ENCODE results near the gene PORCN.

The PORCN gene

GRCh38 chrX:48487362-48487798, 21.4 kb upstream of the PORCN start:
- no peaks in the 10 kb centered on the region for H3K9me3 Mint-ChIP-seq
- CTCF ChIA-PET: no interaction called here
- H3K4me1 Mint-ChIP-seq: no peaks in the 10 kb centered on the region
- H3K27me3 Mint-ChIP-seq: no peaks in the 10 kb centered on the region
- peaks cover 11% of the 10 kb centered on the region for H3K36me3 Mint-ChIP-seq
- no peak overlapping the region for H3K27ac Mint-ChIP-seq
- no peak for DNase-seq
- H3K4me3 Mint-ChIP-seq: no peak overlapping the region

GRCh38 chrX:48488034-48488433, 20.8 kb upstream of the PORCN start:
- no peak overlapping the region for H3K27ac Mint-ChIP-seq
- H3K9me3 Mint-ChIP-seq: no peaks in the 10 kb centered on the region
- no peaks in the 10 kb centered on the region for H3K4me1 Mint-ChIP-seq
- no peak for DNase-seq
- H3K36me3 Mint-ChIP-seq: peaks cover 7% of the 10 kb centered on the region
- CTCF ChIA-PET: no interaction called here
- no peaks in the 10 kb centered on the region for H3K27me3 Mint-ChIP-seq
- no peak overlapping the region for H3K4me3 Mint-ChIP-seq

DNA sequence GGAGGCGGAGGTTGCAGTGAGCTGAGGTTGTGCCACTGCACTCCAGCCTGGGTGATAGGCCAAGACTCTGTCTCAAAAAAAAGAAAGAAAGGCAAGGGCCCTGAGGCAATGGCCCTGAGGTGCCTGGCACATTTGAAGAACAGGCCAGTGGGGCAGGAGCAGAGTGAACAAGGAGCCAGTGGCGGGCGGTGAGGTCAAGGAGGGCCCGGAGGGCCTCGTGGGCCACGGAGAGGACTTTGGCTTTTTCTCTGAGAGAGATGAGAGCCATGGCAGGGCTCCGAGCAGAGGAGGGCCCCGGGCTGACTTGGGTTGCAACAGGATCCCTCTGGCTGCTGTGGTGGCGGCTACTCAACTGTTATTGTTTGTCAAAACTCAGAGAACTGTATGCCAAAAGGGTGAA, 19.5 kb upstream of the PORCN start:
- H3K4me3 Mint-ChIP-seq: no peak overlapping the region
- no peak overlapping the region for H3K27ac Mint-ChIP-seq
- no peaks in the 10 kb centered on the region for H3K9me3 Mint-ChIP-seq
- H3K4me1 Mint-ChIP-seq: no peaks in the 10 kb centered on the region
- CTCF ChIA-PET: no interaction called here
- peaks cover 2% of the 10 kb centered on the region for H3K36me3 Mint-ChIP-seq
- no peak for DNase-seq
- peaks cover 5% of the 10 kb centered on the region for H3K27me3 Mint-ChIP-seq

DNA sequence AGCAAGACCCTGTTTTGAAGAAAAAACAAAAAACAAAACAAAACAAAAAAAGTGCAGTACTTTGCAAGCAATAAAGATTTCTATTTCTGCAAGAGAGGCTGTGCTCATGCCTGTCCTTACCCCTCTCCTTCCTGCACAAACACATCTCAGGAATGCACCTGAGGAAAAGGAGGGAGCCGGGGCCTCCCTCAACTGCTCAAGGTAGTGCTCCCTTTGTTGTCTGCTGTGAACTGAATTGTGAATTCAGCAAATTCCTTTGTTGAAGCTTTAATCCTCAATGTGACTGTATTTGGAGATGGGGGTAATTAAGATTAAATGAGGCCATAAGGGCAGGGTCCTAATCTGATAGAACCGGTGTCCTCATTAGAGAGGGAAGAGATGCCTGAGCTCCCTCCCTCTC, 18.9 kb upstream of the PORCN start:
- no peak for DNase-seq
- CTCF ChIA-PET: no interaction called here
- Mint-ChIP-seq H3K27ac (no peak overlapping the region), H3K4me3 (no peak overlapping the region), H3K36me3 (peaks cover 2% of the 10 kb centered on the region), H3K27me3 (peaks cover 5% of the 10 kb centered on the region), H3K9me3 (no peaks in the 10 kb centered on the region), H3K4me1 (no peaks in the 10 kb centered on the region)

GRCh38 chrX:48490661-48491060, 18.1 kb upstream of the PORCN start:
- H3K4me1 Mint-ChIP-seq: no peaks in the 10 kb centered on the region
- peaks cover 5% of the 10 kb centered on the region for H3K27me3 Mint-ChIP-seq
- peaks cover 2% of the 10 kb centered on the region for H3K36me3 Mint-ChIP-seq
- H3K4me3 Mint-ChIP-seq: no peak overlapping the region
- no peak overlapping the region for H3K27ac Mint-ChIP-seq
- no peak for DNase-seq
- no peaks in the 10 kb centered on the region for H3K9me3 Mint-ChIP-seq
- CTCF ChIA-PET: no interaction called here

GRCh38 chrX:48491809-48492208, 17.0 kb upstream of the PORCN start:
- CTCF ChIA-PET: no interaction called here
- H3K4me3 Mint-ChIP-seq: no peak overlapping the region
- no peak for DNase-seq
- no peak overlapping the region for H3K27ac Mint-ChIP-seq
- no peaks in the 10 kb centered on the region for H3K9me3 Mint-ChIP-seq
- peaks cover 2% of the 10 kb centered on the region for H3K36me3 Mint-ChIP-seq
- H3K4me1 Mint-ChIP-seq: no peaks in the 10 kb centered on the region
- H3K27me3 Mint-ChIP-seq: peaks cover 5% of the 10 kb centered on the region

GRCh38 chrX:48492293-48492910, 16.4 kb upstream of the PORCN start:
- peaks cover 7% of the 10 kb centered on the region for H3K27me3 Mint-ChIP-seq

GRCh38 chrX:48493890-48494364, 14.9 kb upstream of the PORCN start:
- H3K36me3 Mint-ChIP-seq: no peaks in the 10 kb centered on the region
- peak; percentile 34 for DNase-seq

More at GRCh38 chrX:48492293-48492910, 16.4 kb upstream of the PORCN start:
- DNase-seq: no peak
- H3K36me3 Mint-ChIP-seq: peaks cover under 1% of the 10 kb centered on the region
- no peak overlapping the region for H3K27ac Mint-ChIP-seq
- no peaks in the 10 kb centered on the region for H3K4me1 Mint-ChIP-seq
- no peaks in the 10 kb centered on the region for H3K9me3 Mint-ChIP-seq
- H3K4me3 Mint-ChIP-seq: no peak overlapping the region
- CTCF ChIA-PET: interaction anchor here (1.8 kb wide), 1 partner anchor 18 kb away, joined by 4 read pairs; no protein-coding TSS in a partner anchor

GRCh38 chrX:48496660-48497059, 12.1 kb upstream of the PORCN start:
- H3K27ac Mint-ChIP-seq: no peak overlapping the region
- no peaks in the 10 kb centered on the region for H3K9me3 Mint-ChIP-seq
- H3K27me3 Mint-ChIP-seq: peaks cover 35% of the 10 kb centered on the region
- no peak overlapping the region for H3K4me3 Mint-ChIP-seq
- no peaks in the 10 kb centered on the region for H3K4me1 Mint-ChIP-seq
- no peaks in the 10 kb centered on the region for H3K36me3 Mint-ChIP-seq
- CTCF ChIA-PET: no interaction called here
- no peak for DNase-seq

More at GRCh38 chrX:48493890-48494364, 14.9 kb upstream of the PORCN start:
- Mint-ChIP-seq H3K27me3 (peaks cover 22% of the 10 kb centered on the region), H3K9me3 (no peaks in the 10 kb centered on the region), H3K4me3 (no peak overlapping the region), H3K4me1 (no peaks in the 10 kb centered on the region), H3K27ac (no peak overlapping the region)
- CTCF ChIA-PET: interaction anchor here (0.9 to 1.8 kb wide), 3 partner anchors 14 to 20 kb away, joined by 3 to 4 read pairs (median 4); no protein-coding TSS in a partner anchor

- DNase-seq: no peak
- H3K27me3 Mint-ChIP-seq: peaks cover 35% of the 10 kb centered on the region
- no peaks in the 10 kb centered on the region for H3K36me3 Mint-ChIP-seq
- H3K4me3 Mint-ChIP-seq: no peak overlapping the region
- CTCF ChIA-PET: no interaction called here
- H3K27ac Mint-ChIP-seq: no peak overlapping the region
- H3K9me3 Mint-ChIP-seq: no peaks in the 10 kb centered on the region
- H3K4me1 Mint-ChIP-seq: no peaks in the 10 kb centered on the region
These were observed 10.9 kb upstream of the PORCN start for GRCh38 chrX:48497871-48498270.

DNA sequence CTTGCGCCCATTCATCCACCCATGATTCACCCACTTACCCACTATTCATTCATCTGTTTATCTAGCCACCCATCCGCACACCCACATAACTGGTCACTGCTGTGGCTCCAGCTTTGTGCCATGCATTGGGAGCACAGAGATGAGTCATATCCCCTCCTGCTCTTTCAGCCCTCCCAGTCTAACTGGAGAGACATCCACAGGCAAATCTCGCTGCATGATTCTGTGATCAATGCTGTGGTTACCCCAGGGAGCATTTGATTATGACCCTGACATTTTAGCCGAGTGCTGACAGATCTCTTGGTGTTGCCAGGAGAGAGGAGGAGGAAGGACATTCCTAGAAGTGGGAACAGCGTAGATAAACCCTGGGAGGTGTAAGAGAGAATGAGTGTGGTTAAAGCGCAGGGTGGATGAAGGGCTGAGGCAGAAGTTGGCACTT, 10.4 kb upstream of the PORCN start:
- no peaks in the 10 kb centered on the region for H3K36me3 Mint-ChIP-seq
- DNase-seq: no peak
- H3K9me3 Mint-ChIP-seq: no peaks in the 10 kb centered on the region
- no peak overlapping the region for H3K4me3 Mint-ChIP-seq
- no peak overlapping the region for H3K27ac Mint-ChIP-seq
- no peaks in the 10 kb centered on the region for H3K4me1 Mint-ChIP-seq
- peaks cover 35% of the 10 kb centered on the region for H3K27me3 Mint-ChIP-seq
- CTCF ChIA-PET: no interaction called here

DNA sequence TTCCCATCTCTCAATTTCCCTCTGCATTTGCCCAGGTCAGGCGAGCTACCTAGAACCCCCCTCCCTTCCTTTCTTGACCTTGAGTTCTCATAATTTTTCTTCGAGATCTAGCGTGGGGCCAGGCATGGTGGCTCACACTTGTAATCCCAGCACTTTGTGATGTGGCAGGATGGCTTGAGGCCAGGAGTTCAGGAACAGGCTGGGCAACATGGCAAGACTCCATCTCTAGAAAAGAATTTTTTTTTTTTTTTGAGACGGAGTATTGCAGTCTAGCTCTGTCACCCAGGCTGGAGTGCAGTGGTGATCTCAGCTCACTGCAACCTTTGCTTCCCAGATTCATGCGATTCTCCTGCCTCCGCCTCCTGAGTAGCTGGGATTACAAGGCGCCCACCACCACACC, 4.5 kb upstream of the PORCN start:
- Mint-ChIP-seq H3K36me3 (no peaks in the 10 kb centered on the region), H3K4me3 (no peak overlapping the region), H3K4me1 (peaks cover 9% of the 10 kb centered on the region), H3K9me3 (no peaks in the 10 kb centered on the region), H3K27ac (no peak overlapping the region), H3K27me3 (peaks cover 18% of the 10 kb centered on the region)
- DNase-seq: no peak
- CTCF ChIA-PET: no interaction called here

- Mint-ChIP-seq H3K27ac (no peak overlapping the region), H3K27me3 (peaks cover 11% of the 10 kb centered on the region), H3K4me3 (no peak overlapping the region), H3K4me1 (peaks cover 21% of the 10 kb centered on the region), H3K9me3 (no peaks in the 10 kb centered on the region), H3K36me3 (peaks cover 3% of the 10 kb centered on the region)
- no peak for DNase-seq
- CTCF ChIA-PET: no interaction called here
These were observed 3.3 kb upstream of the PORCN start for GRCh38 chrX:48505481-48505880.

DNA sequence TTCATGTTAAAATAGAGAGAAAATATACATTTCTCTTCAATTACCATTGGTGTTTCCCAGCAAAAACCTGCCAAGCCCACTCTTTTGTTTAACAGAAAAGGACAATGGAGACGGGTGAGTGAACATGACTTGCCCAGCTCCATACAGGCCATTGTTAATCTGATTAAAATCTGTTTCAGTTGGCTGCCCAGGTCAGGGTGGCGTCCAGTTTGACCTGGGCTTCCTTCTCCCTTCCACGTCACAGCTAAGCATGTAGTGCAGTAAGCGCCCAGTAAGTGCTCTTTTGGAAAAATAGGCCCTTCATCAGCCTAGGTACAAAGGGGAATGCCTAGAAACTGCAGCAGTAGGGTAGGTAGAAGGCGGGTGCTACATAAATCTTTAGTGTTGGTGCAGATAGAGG, 1.5 kb upstream of the PORCN start:
- peaks cover 34% of the 10 kb centered on the region for H3K4me1 Mint-ChIP-seq
- H3K4me3 Mint-ChIP-seq: peak overlapping the region; percentile 26
- peaks cover 12% of the 10 kb centered on the region for H3K36me3 Mint-ChIP-seq
- DNase-seq: no peak
- no peaks in the 10 kb centered on the region for H3K9me3 Mint-ChIP-seq
- CTCF ChIA-PET: no interaction called here
- H3K27me3 Mint-ChIP-seq: peaks cover 8% of the 10 kb centered on the region
- no peak overlapping the region for H3K27ac Mint-ChIP-seq

DNA sequence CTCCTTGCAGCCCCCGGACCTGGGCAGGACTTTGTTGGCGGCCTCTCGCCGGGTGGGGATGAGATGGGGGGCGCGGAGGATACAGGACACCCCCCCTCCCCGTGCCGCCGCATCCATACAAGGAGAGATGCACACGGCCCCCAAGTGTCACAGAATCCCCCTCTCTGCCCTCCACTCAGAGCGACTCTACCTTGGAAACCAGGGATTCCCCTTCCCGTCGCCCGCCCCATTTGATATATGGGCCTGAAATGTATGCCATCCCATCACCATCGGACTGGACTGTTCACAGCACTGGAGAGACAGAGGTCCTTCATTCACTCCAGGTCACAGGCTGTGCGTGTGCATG, 426 bp downstream of the PORCN start:
- H3K36me3 Mint-ChIP-seq: peaks cover 16% of the 10 kb centered on the region
- CTCF ChIA-PET: no interaction called here
- peak overlapping the region; percentile 88 for H3K27ac Mint-ChIP-seq
- peak overlapping the region; percentile 90 for H3K4me3 Mint-ChIP-seq
- H3K27me3 Mint-ChIP-seq: peaks cover under 1% of the 10 kb centered on the region
- DNase-seq: peak; percentile 24
- peaks cover 34% of the 10 kb centered on the region for H3K4me1 Mint-ChIP-seq
- H3K9me3 Mint-ChIP-seq: no peaks in the 10 kb centered on the region

All from activated naive CD4-positive, alpha-beta T cell treated with anti-CD3 and anti-CD28 coated beads, Interleukin-2, amount 10 ng/mL, durations not matched to agents 7 days and 5 days (primary cell).